IPS-NIHi7 (cell line): ENCODE measurements around the gene PLEKHO1.
"Not testable (repeated sequence)": the region's sequence is repeated elsewhere in the genome, so short reads cannot be mapped to it uniquely, and the experiment has no call there.

Source experiments
- DNase-seq: peaks from one replicate; pipeline ENCODE4 v3.0.0; 2012; ENCODE audit warnings: mixed read lengths; ENCODE audit errors: extremely low spot score

The PLEKHO1 gene

GRCh38 chr1:150149271-150150132 is at the start of gene PLEKHO1:
Gene PLEKHO1, plus strand, starts transcription at chr1:150149916. Its CDS starts 342 bp downstream, at chr1:150150258.
- peak; percentile 69 for DNase-seq

- no peak for DNase-seq
Observed at GRCh38 chr1:150102986-150103385, 46.7 kb upstream of the PLEKHO1 start.

- no peak for DNase-seq
Observed at GRCh38 chr1:150106341-150106740, 43.4 kb upstream of the PLEKHO1 start.

GRCh38 chr1:150109586-150109985 is 40.1 kb upstream of the PLEKHO1 start:
- no peak for DNase-seq

- no peak for DNase-seq
Observed at GRCh38 chr1:150110116-150110515, 39.6 kb upstream of the PLEKHO1 start.

- DNase-seq = no peak
Observed at GRCh38 chr1:150111670-150112069, 38.0 kb upstream of the PLEKHO1 start.

- DNase-seq = no peak
Observed at GRCh38 chr1:150115121-150115520, 34.6 kb upstream of the PLEKHO1 start.

GRCh38 chr1:150118716-150119115 is 31.0 kb upstream of the PLEKHO1 start:
- DNase-seq = no peak

- no peak for DNase-seq
Observed at GRCh38 chr1:150121236-150121862, 28.4 kb upstream of the PLEKHO1 start.

GRCh38 chr1:150126811-150127210 is 22.9 kb upstream of the PLEKHO1 start:
- no peak for DNase-seq

GRCh38 chr1:150127464-150127863 is 22.3 kb upstream of the PLEKHO1 start:
- no peak for DNase-seq

GRCh38 chr1:150127868-150128267 is 21.8 kb upstream of the PLEKHO1 start:
- DNase-seq = no peak

- DNase-seq = no peak
Observed at GRCh38 chr1:150132372-150132771, 17.3 kb upstream of the PLEKHO1 start.

GRCh38 chr1:150134537-150134936 is 15.2 kb upstream of the PLEKHO1 start:
- DNase-seq = no peak

GRCh38 chr1:150135400-150135799 is 14.3 kb upstream of the PLEKHO1 start:
- DNase-seq = not testable (repeated sequence)

- DNase-seq = no peak
Observed at GRCh38 chr1:150138044-150138443, 11.7 kb upstream of the PLEKHO1 start.

GRCh38 chr1:150141452-150141851 is 8.3 kb upstream of the PLEKHO1 start:
- DNase-seq = no peak

- DNase-seq = no peak
Observed at GRCh38 chr1:150142083-150142482, 7.6 kb upstream of the PLEKHO1 start.

GRCh38 chr1:150144606-150145005 is 5.1 kb upstream of the PLEKHO1 start:
- DNase-seq = no peak

- not testable (repeated sequence) for DNase-seq
Observed at GRCh38 chr1:150146016-150146415, 3.7 kb upstream of the PLEKHO1 start.

- DNase-seq = no peak
Observed at GRCh38 chr1:150146849-150147542, 2.7 kb upstream of the PLEKHO1 start.

GRCh38 chr1:150148837-150149270 is 862 bp upstream of the PLEKHO1 start:
- DNase-seq = no peak
